Small intestine (tissue), 7 donors: ENCODE data around the gene SCN8A. TPM values are rescaled to one million over a fixed set of nuclear protein-coding genes. Genes with fewer than 3 reads are reported as not detected.
"Not testable (repeated sequence)": the region's sequence is repeated elsewhere in the genome, so short reads cannot be mapped to it uniquely, and the experiment has no call there.

Experiments used
- DNase-seq, 2 donors: peaks; one replicate each; pipeline versions ENCODE4 v3.0.0 to v3.0.0-alpha.2; 2013
- FAIRE-seq: peaks from 2 replicates; lab custom pipeline; 2012; peaks lifted over from hg19 to GRCh38; lab: Jason Lieb, UNC
- H3K27ac ChIP-seq, 3 donors: one replicate each; pipeline ENCODE4 v1.5.1; 2013; ENCODE audit warnings: low read length in 2 of 3, mild to moderate bottlenecking in 2 of 3, control low read depth in 1 of 3, inconsistent platforms in 1 of 3, low read depth in 1 of 3, moderate library complexity in 1 of 3
- H3K27me3 ChIP-seq, 3 donors: one replicate each; pipeline ENCODE4 v1.6.1; 2013; ENCODE audit warnings: low read length in 3 of 3, inconsistent platforms in 1 of 3; ENCODE audit not compliant: control insufficient read depth in 3 of 3, insufficient read depth in 3 of 3
- H3K36me3 ChIP-seq, 3 donors: one replicate each; pipeline ENCODE4 v1.6.1; 2013; ENCODE audit warnings: low read length in 3 of 3, inconsistent platforms in 1 of 3, low read depth in 1 of 3, mild to moderate bottlenecking in 1 of 3, moderate library complexity in 1 of 3; ENCODE audit not compliant: control insufficient read depth in 3 of 3, insufficient read depth in 2 of 3
- H3K4me1 ChIP-seq, 3 donors: one replicate each; pipeline ENCODE4 v1.6.1; 2013; ENCODE audit warnings: low read length in 2 of 3, inconsistent platforms in 1 of 3, low read depth in 1 of 3, mild to moderate bottlenecking in 1 of 3, moderate library complexity in 1 of 3; ENCODE audit not compliant: control insufficient read depth in 3 of 3, insufficient read depth in 2 of 3
- H3K4me3 ChIP-seq, 3 donors: one replicate each; pipeline ENCODE4 v1.5.1; 2013; ENCODE audit warnings: low read length in 3 of 3, control low read depth in 1 of 3, inconsistent platforms in 1 of 3, low read depth in 1 of 3, mild to moderate bottlenecking in 1 of 3, moderate library complexity in 1 of 3
- H3K9me3 ChIP-seq, 2 donors: one replicate each; pipeline ENCODE4 v1.6.1; 2013; ENCODE audit warnings: low read depth in 1 of 2, low read length in 1 of 2; ENCODE audit not compliant: control insufficient read depth in 2 of 2, insufficient read depth in 1 of 2
- WGBS, 3 donors: extraction: QIAGEN DNeasy Blood & Tissue Kit; methylation state at CpG; one replicate each; pipeline ENCODE4 v1.1.7; 2013; 5-methylcytosine and 5-hydroxymethylcytosine counted together
- polyA plus RNA-seq, 4 donors: library from polyadenylated mRNA; stranded (reverse) in 3 of 4; unstranded in 1 of 4; fragments of 200-250 nt in 3 of 4; fragments of 120-200 nt in 1 of 4; gene quantifications; one replicate each; pipeline versions ENCODE4 v1.2.1 to v1.2.3, GENCODE V29; 2013
- donor health status: healthy with polysubstance abuse.
- donor health status: control.
- donor health status: control.
- donor health status: Bipolar disorder and iron deficiency.
- donor health status: healthy.

The SCN8A gene
- polyA plus RNA-seq, 4 donors, result 0.19 to 1.2 TPM; not detected in 2

- no peak for FAIRE-seq
These were observed 202.2 kb downstream of the SCN8A start for GRCh38 chr12:51793201-51793600.

GRCh38 chr12:51797301-51797700 lies 206.3 kb downstream of the SCN8A start:
- Histone ChIP-seq H3K27ac (no peak overlapping the region), H3K4me3 (no peak overlapping the region), H3K36me3 (no peaks in the 10 kb centered on the region), H3K9me3 (no peaks in the 10 kb centered on the region), H3K27me3 (no peaks in the 10 kb centered on the region), H3K4me1 (no peaks in the 10 kb centered on the region)
- FAIRE-seq, result no peak
- WGBS, 3 donors, result 88 to 93% (median 93%) methylated on average over 6 of the region's 6 CpGs
- no peak for DNase-seq

More at GRCh38 chr12:51793201-51793600, 202.2 kb downstream of the SCN8A start:
- no peaks in the 10 kb centered on the region for H3K36me3 ChIP-seq
- H3K9me3 ChIP-seq, result no peaks in the 10 kb centered on the region
- H3K4me1 ChIP-seq, result no peaks in the 10 kb centered on the region
- H3K27me3 ChIP-seq, result no peaks in the 10 kb centered on the region
- 91 to 100% (median 94%) methylated on average over 1 of the region's 1 CpG for WGBS, 3 donors
- no peak for DNase-seq
- H3K27ac ChIP-seq, result no peak overlapping the region
- H3K4me3 ChIP-seq, result no peak overlapping the region

DNA sequence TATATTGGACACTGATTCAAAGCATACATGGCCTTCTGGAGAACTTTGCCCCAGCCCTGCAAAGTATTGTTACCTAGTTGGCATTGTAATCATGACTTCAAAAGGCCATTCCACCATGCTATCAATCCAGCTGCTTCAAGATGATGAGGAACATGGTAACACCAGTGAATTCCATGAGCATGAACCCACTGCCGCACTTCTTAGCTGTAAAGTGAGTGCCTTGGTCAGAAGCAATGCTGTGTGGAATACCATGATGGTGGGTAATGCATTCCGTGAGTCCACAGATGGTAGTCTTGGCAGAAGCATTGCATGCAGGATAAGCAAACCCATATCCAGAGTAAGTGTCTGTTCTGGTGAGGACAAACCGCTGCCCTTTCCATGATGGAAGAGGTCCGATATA lies 207.0 kb downstream of the SCN8A start:
- WGBS, 3 donors, result 84 to 96% (median 94%) methylated on average over 4 of the region's 4 CpGs
- H3K4me1 ChIP-seq, H3K36me3 ChIP-seq, H3K4me3 ChIP-seq, H3K9me3 ChIP-seq, DNase-seq, H3K27ac ChIP-seq, FAIRE-seq, H3K27me3 ChIP-seq: not testable (repeated sequence)

- 93 to 96% (median 94%) methylated on average over 1 of the region's 1 CpG for WGBS, 3 donors
- no peak overlapping the region for H3K27ac ChIP-seq
- no peaks in the 10 kb centered on the region for H3K4me1 ChIP-seq
- no peak for FAIRE-seq
- no peak for DNase-seq
- H3K4me3 ChIP-seq, result no peak overlapping the region
- no peaks in the 10 kb centered on the region for H3K9me3 ChIP-seq
- H3K27me3 ChIP-seq, result no peaks in the 10 kb centered on the region
- H3K36me3 ChIP-seq, result no peaks in the 10 kb centered on the region
These were observed 207.5 kb downstream of the SCN8A start for GRCh38 chr12:51798501-51798900.

GRCh38 chr12:51801027-51801426 lies 210.0 kb downstream of the SCN8A start:
- no peaks in the 10 kb centered on the region for H3K36me3 ChIP-seq
- H3K27me3 ChIP-seq, result no peaks in the 10 kb centered on the region
- no peak overlapping the region for H3K27ac ChIP-seq
- H3K4me1 ChIP-seq, result no peaks in the 10 kb centered on the region
- no peaks in the 10 kb centered on the region for H3K9me3 ChIP-seq
- FAIRE-seq (no peak), DNase-seq (no peak)
- H3K4me3 ChIP-seq, result no peak overlapping the region
- WGBS, 3 donors, result 89 to 96% (median 92%) methylated on average over 1 of the region's 1 CpG

GRCh38 chr12:51806896-51807295 lies 215.9 kb downstream of the SCN8A start:
- H3K27me3 ChIP-seq, result no peaks in the 10 kb centered on the region
- H3K9me3 ChIP-seq, result no peaks in the 10 kb centered on the region
- DNase-seq, result no peak
- H3K27ac ChIP-seq, result no peak overlapping the region
- no peak for FAIRE-seq
- no peak overlapping the region for H3K4me3 ChIP-seq
- WGBS, 3 donors, result 94 to 95% (median 94%) methylated on average over 16 of the region's 16 CpGs
- H3K36me3 ChIP-seq, result no peaks in the 10 kb centered on the region
- H3K4me1 ChIP-seq, result no peaks in the 10 kb centered on the region

DNA sequence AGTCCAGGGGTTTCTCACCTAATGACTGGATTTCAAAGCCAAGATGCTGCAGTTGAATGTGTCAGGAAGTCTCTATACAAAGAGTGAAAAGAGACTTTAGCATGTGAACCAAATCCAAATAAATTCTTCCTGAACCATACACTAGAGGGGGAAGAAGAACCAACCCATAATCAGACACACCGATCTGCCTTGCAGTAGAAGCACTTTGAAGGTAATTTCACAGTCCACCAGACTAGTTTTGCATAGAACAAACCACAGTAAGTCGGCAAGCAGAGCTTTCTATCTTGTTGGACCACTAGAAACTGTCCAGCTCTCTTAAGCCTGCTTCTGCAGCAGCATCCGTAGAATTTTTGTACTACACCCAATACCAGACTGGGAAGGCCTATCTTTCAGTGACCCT lies 218.2 kb downstream of the SCN8A start:
- DNase-seq (no peak), FAIRE-seq (no peak)
- H3K4me1 ChIP-seq, result no peaks in the 10 kb centered on the region
- H3K9me3 ChIP-seq, result no peaks in the 10 kb centered on the region
- WGBS, 3 donors, result 43 to 67% (median 64%) methylated on average over 3 of the region's 3 CpGs
- no peaks in the 10 kb centered on the region for H3K36me3 ChIP-seq
- no peaks in the 10 kb centered on the region for H3K27me3 ChIP-seq
- no peak overlapping the region for H3K4me3 ChIP-seq
- H3K27ac ChIP-seq, result no peak overlapping the region

- FAIRE-seq (no peak), DNase-seq (no peak)
- Histone ChIP-seq H3K27ac (no peak overlapping the region), H3K27me3 (no peaks in the 10 kb centered on the region), H3K36me3 (peaks cover 0 to 4% (median 0%) of the 10 kb centered on the region in 3 donors), H3K9me3 (no peaks in the 10 kb centered on the region), H3K4me3 (no peak overlapping the region), H3K4me1 (peaks cover 0 to 8% (median 0%) of the 10 kb centered on the region in 3 donors)
- WGBS, 3 donors, result 62 to 75% (median 72%) methylated on average over 13 of the region's 13 CpGs
These were observed 220.5 kb downstream of the SCN8A start for GRCh38 chr12:51811203-51812202.
